ENCODE data around the gene RCOR1.
A peak's percentile ranks its signal among the peaks of the same experiment; 100 is the strongest.
"Not testable (repeated sequence)": the region's sequence is repeated elsewhere in the genome, so short reads cannot be mapped to it uniquely, and the experiment has no call there.

The RCOR1 gene

DNA sequence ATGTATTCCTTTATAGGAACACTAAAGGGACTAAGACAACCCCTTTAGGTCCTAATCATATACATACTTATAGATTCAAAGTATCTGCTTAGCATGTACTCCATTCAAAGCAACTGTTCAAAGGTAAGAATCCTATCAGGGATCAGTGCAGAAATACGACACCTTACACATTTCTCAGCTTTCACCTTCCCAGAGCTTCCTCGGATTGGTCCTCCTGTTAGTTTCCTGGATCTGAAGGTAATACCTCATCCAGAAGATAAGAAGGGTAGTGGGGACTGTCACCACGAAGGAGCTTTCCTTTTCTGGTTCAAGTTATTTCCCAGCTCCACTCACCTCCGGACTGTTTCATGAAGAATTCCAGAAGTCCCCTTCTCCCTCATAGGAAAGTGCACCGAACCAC lies 38.0 kb downstream of the RCOR1 start:
- H3K4me1 ChIP-seq (ENCODE audit: control insufficient read depth in 1 of 2, insufficient read depth in 1 of 2, low read depth in 1 of 2, low read length in 1 of 2): peaks cover 62 to 65% of the 10 kb centered on the region in 2 experiments
- TF ChIP-seq, protein P1, sequence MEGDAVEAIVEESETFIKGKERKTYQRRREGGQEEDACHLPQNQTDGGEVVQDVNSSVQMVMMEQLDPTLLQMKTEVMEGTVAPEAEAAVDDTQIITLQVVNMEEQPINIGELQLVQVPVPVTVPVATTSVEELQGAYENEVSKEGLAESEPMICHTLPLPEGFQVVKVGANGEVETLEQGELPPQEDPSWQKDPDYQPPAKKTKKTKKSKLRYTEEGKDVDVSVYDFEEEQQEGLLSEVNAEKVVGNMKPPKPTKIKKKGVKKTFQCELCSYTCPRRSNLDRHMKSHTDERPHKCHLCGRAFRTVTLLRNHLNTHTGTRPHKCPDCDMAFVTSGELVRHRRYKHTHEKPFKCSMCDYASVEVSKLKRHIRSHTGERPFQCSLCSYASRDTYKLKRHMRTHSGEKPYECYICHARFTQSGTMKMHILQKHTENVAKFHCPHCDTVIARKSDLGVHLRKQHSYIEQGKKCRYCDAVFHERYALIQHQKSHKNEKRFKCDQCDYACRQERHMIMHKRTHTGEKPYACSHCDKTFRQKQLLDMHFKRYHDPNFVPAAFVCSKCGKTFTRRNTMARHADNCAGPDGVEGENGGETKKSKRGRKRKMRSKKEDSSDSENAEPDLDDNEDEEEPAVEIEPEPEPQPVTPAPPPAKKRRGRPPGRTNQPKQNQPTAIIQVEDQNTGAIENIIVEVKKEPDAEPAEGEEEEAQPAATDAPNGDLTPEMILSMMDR (IDR thresholded peaks at IDR 0.05): no peak
- H3K27me3 ChIP-seq: no peaks in the 10 kb centered on the region
- peak overlapping the region; percentile 88 for H3K27ac ChIP-seq
- no peak overlapping the region for H3K4me3 ChIP-seq (ENCODE audit: low read depth in 1 of 2, low read length in 1 of 2)
- no peaks in the 10 kb centered on the region for H3K9me3 ChIP-seq
- H3K36me3 ChIP-seq: no peaks in the 10 kb centered on the region

DNA sequence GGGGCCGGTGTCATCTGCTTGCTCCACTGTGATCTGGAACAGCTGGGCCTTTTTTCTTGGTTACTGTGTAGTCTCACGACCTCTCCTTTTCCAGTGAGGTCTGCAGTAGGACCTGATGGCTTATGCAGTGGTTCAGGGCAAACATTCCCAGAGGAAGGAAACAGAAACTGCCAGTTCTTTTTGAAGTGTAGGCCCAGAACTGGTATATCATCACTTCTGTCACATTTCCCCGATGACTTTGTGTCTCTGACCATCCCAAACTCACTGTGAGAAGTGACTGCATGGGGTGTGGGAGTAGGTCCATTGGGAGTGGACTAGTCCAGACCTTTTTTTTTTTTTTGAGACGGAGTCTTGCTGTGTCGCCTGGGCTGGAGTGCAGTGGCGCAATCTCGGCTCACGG lies 38.4 kb downstream of the RCOR1 start:
- Histone ChIP-seq H3K36me3 (no peaks in the 10 kb centered on the region), H3K27ac (peak overlapping the region; percentile 88), H3K9me3 (no peaks in the 10 kb centered on the region), H3K27me3 (no peaks in the 10 kb centered on the region), H3K4me3 (ENCODE audit: low read depth in 1 of 2, low read length in 1 of 2) (no peak overlapping the region), H3K4me1 (ENCODE audit: control insufficient read depth in 1 of 2, insufficient read depth in 1 of 2, low read depth in 1 of 2, low read length in 1 of 2) (peaks cover 59 to 60% of the 10 kb centered on the region in 2 experiments)
- TF ChIP-seq, protein P1 (IDR thresholded peaks at IDR 0.05): no peak

DNA sequence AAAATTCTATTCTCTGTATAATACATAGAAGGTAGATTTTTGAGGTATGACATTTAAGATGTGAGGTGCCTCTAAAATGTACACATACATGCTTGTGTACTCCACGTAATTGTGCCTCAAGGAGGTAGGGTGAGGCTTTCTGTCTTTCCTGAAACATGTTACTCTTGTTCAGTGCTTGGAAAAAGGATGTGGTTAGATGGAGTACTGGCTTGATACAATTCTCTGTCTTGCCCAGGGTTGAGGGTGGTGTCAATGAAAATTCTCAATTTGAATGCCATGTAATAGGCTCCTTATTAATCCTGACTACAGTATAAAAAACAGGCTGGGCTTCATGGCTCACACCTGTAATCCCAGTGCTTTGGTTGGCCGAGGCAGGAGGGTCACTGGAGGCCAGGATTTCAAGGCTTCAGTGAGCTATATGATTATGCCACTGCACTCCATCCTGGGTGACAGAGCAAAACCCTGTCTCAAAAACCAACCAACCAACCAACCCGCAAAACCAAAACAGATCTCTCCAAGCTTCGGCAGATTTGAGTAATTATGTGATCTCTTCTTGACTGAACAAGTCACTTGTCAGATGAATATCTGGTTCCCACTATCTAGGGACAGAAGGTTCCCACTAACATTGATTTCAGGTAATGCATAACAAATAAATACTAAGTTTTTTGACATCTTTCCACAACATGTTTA lies 41.6 kb downstream of the RCOR1 start:
- H3K27me3 ChIP-seq: no peaks in the 10 kb centered on the region
- H3K4me3 ChIP-seq (ENCODE audit: low read depth in 1 of 2, low read length in 1 of 2): no peak overlapping the region
- H3K4me1 ChIP-seq (ENCODE audit: control insufficient read depth in 1 of 2, insufficient read depth in 1 of 2, low read depth in 1 of 2, low read length in 1 of 2): peaks cover 39 to 40% of the 10 kb centered on the region in 2 experiments
- no peaks in the 10 kb centered on the region for H3K36me3 ChIP-seq
- TF ChIP-seq, protein P1 (IDR thresholded peaks at IDR 0.05): no peak
- H3K9me3 ChIP-seq: no peaks in the 10 kb centered on the region
- peak overlapping the region; percentile 53 for H3K27ac ChIP-seq

DNA sequence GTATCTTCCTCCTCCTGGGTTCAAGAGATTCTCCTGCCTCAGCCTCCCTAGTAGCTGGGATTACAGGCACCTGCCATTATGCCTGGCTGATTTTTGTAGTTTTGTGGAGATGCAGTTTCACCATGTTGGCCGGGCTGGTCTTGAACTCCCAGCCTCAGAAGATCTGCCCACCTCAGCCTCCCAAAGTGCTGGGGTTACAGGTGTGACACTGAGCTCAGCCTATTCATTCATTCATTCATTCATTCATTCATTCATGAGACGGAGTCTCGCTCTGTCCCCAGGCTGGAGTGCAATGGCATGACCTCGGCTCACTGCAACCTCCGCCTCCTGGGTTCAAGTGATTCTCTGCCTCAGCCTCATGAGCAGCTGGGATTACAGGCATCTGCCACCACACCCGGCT lies 47.2 kb downstream of the RCOR1 start:
- H3K27me3 ChIP-seq: not testable (repeated sequence)

DNA sequence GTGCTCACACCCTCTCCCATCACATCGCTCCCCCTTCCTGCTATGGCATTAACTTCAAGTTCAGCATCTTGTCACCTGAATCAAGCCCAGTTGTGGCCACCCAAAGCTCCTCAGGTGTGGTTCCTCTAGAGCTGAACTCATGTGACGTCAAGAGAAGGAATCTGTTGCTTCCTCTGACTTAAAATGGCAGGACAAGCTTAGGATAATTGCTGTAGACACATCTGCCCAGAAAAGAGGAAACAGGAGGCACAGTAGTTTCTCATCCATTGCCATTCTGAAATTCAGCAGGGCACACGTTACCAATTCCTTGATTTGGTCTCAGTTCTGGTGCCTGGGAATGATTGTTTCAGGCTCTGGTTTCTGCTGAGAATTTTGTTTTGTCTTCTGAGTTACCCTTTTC lies 52.1 kb downstream of the RCOR1 start:
- H3K36me3 ChIP-seq: no peaks in the 10 kb centered on the region
- TF ChIP-seq, protein P1 (IDR thresholded peaks at IDR 0.05): no peak
- no peaks in the 10 kb centered on the region for H3K27me3 ChIP-seq
- H3K4me1 ChIP-seq (ENCODE audit: control insufficient read depth in 1 of 2, insufficient read depth in 1 of 2, low read depth in 1 of 2, low read length in 1 of 2): peaks cover 89 to 95% of the 10 kb centered on the region in 2 experiments
- no peaks in the 10 kb centered on the region for H3K9me3 ChIP-seq
- peak overlapping the region in 1 of 2 experiments; percentile 38 for H3K4me3 ChIP-seq (ENCODE audit: low read depth in 1 of 2, low read length in 1 of 2)
- peak overlapping the region; percentile 88 for H3K27ac ChIP-seq

More for the DNA sequence above, 47.2 kb downstream of the RCOR1 start:
- peaks cover 61 to 66% of the 10 kb centered on the region in 2 experiments for H3K4me1 ChIP-seq (ENCODE audit: control insufficient read depth in 1 of 2, insufficient read depth in 1 of 2, low read depth in 1 of 2, low read length in 1 of 2)
- H3K27ac ChIP-seq: peak overlapping the region; percentile 88
- not testable (repeated sequence) for H3K36me3 ChIP-seq; H3K9me3 ChIP-seq; H3K4me3 ChIP-seq (ENCODE audit: low read depth in 1 of 2, low read length in 1 of 2)

DNA sequence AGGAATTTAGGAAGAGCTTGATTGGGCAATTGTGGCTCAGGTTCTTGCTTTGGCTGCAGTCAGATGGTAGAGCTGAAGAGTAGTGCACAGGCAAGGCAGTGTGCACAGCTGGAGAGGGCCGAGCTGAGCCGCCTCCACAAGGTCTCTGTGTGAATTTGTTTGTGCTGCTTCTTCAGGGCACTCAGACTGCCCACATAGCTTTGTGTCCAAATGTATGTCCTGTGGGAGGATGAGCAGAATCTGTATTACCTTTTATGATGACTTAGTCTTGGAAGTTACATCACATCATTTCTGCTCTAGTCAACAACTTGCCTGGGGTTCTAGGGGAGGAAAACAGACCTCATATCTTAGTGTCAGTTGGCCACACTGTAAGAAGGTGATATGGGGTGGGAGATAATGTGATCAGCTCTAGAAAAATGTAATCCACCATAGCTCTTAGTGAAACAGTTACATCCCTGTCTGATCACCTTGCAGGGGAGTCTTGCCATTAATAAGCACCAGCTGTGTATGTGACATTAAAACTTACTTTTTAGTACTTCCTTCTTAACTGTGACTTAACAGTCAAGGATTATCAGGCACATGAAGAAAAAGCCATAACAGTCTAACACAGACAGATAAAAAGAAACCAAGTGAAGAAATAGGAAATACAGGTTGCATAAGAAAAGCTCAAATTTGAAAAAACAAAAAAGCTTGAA lies 53.4 kb downstream of the RCOR1 start:
- TF ChIP-seq, protein P1 (IDR thresholded peaks at IDR 0.05): no peak
- H3K9me3 ChIP-seq: no peaks in the 10 kb centered on the region
- H3K36me3 ChIP-seq: no peaks in the 10 kb centered on the region
- peaks cover 82 to 95% of the 10 kb centered on the region in 2 experiments for H3K4me1 ChIP-seq (ENCODE audit: control insufficient read depth in 1 of 2, insufficient read depth in 1 of 2, low read depth in 1 of 2, low read length in 1 of 2)
- H3K4me3 ChIP-seq (ENCODE audit: low read depth in 1 of 2, low read length in 1 of 2): peak overlapping the region; percentile 26 to 38
- H3K27ac ChIP-seq: peak overlapping the region; percentile 88
- no peaks in the 10 kb centered on the region for H3K27me3 ChIP-seq

All from neutrophil (primary cell).